ENCODE data around the gene NLRP9. TPM values are rescaled to one million over a fixed set of nuclear protein-coding genes. Genes with fewer than 3 reads are reported as not detected.

Gene NLRP9
- polyA plus RNA-seq, 1 donor from 2014 or later = not detected

DNA sequence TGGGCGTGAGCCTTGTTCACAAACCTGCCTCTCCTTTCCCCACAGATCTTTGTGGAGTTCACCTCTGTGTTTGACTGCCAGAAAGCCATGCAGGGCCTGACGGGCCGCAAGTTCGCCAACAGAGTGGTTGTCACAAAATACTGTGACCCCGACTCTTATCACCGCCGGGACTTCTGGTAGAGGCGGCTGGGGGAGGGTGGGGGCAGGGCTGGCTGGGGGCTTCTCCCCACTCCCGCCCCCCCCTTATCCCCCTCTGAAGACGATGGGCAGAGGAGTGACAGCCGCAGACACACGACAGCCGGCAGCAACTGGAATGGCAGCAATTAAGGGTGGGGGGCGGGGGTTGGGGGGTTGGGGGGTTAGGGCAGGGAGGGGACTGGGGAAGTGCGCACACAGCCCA, 64.3 kb downstream of the NLRP9 start:
- Histone ChIP-seq H3K9me2 (ENCODE audit: insufficient read depth, low read length) (no peaks in the 10 kb centered on the region), H2AFZ (ENCODE audit: low read depth, low read length) (no peak overlapping the region), H3K4me2 (ENCODE audit: low read length) (no peak overlapping the region), H3K9me3 (ENCODE audit: low read length) (no peaks in the 10 kb centered on the region), H3F3A (ENCODE audit: insufficient read depth, low read length, poor library complexity, severe bottlenecking) (no peaks in the 10 kb centered on the region), H3K9ac (ENCODE audit: low read length) (no peak overlapping the region), H3K4me3 (ENCODE audit: low read length) (no peak overlapping the region), H3K27ac (ENCODE audit: low read length) (no peak overlapping the region), H3K79me2 (replicated peaks; ENCODE audit: insufficient read depth, low read length) (peaks cover 51% of the 10 kb centered on the region), H3K36me3 (ENCODE audit: insufficient read depth, low read length) (no peaks in the 10 kb centered on the region), H3K27me3 (ENCODE audit: insufficient read depth, low read depth, low read length) (no peaks in the 10 kb centered on the region), H4K20me1 (ENCODE audit: insufficient read depth) (peaks cover 4% of the 10 kb centered on the region)
- TF ChIP-seq, protein P1, sequence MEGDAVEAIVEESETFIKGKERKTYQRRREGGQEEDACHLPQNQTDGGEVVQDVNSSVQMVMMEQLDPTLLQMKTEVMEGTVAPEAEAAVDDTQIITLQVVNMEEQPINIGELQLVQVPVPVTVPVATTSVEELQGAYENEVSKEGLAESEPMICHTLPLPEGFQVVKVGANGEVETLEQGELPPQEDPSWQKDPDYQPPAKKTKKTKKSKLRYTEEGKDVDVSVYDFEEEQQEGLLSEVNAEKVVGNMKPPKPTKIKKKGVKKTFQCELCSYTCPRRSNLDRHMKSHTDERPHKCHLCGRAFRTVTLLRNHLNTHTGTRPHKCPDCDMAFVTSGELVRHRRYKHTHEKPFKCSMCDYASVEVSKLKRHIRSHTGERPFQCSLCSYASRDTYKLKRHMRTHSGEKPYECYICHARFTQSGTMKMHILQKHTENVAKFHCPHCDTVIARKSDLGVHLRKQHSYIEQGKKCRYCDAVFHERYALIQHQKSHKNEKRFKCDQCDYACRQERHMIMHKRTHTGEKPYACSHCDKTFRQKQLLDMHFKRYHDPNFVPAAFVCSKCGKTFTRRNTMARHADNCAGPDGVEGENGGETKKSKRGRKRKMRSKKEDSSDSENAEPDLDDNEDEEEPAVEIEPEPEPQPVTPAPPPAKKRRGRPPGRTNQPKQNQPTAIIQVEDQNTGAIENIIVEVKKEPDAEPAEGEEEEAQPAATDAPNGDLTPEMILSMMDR (IDR thresholded peaks at IDR 0.05; ENCODE audit: poor library complexity, severe bottlenecking) = no peak
- no peak for TF ChIP-seq SMC3 (conservative IDR thresholded peaks at IDR 0.05; ENCODE audit: poor library complexity)
- TF ChIP-seq EP300 (conservative IDR thresholded peaks at IDR 0.05; ENCODE audit: poor library complexity, severe bottlenecking) = no peak

DNA sequence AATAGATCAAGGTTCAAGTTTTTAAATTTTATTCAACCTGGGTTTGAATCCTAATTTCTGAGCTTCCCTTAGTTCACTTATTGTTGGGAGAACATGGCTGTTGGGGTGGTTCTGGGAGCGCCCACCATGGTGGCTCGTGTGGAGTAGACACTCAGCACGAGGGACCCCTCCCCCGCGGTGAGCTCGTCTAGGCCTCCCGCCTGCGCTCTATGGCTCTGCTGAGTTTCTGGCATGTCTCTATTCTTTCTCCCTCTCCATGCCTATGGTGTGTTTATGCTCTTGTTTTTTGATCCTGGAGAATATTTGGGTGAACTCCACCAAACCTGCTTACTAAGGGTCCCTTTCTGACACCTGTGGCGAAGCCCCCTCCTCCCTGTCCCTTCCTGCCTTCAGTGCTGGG, 64.7 kb downstream of the NLRP9 start:
- H2AFZ ChIP-seq (ENCODE audit: low read depth, low read length) = no peak overlapping the region
- no peaks in the 10 kb centered on the region for H3K27me3 ChIP-seq (ENCODE audit: insufficient read depth, low read depth, low read length)
- no peaks in the 10 kb centered on the region for H3K9me2 ChIP-seq (ENCODE audit: insufficient read depth, low read length)
- H3K27ac ChIP-seq (ENCODE audit: low read length) = no peak overlapping the region
- TF ChIP-seq, protein P1 (IDR thresholded peaks at IDR 0.05; ENCODE audit: poor library complexity, severe bottlenecking) = no peak
- TF ChIP-seq, protein P2, sequence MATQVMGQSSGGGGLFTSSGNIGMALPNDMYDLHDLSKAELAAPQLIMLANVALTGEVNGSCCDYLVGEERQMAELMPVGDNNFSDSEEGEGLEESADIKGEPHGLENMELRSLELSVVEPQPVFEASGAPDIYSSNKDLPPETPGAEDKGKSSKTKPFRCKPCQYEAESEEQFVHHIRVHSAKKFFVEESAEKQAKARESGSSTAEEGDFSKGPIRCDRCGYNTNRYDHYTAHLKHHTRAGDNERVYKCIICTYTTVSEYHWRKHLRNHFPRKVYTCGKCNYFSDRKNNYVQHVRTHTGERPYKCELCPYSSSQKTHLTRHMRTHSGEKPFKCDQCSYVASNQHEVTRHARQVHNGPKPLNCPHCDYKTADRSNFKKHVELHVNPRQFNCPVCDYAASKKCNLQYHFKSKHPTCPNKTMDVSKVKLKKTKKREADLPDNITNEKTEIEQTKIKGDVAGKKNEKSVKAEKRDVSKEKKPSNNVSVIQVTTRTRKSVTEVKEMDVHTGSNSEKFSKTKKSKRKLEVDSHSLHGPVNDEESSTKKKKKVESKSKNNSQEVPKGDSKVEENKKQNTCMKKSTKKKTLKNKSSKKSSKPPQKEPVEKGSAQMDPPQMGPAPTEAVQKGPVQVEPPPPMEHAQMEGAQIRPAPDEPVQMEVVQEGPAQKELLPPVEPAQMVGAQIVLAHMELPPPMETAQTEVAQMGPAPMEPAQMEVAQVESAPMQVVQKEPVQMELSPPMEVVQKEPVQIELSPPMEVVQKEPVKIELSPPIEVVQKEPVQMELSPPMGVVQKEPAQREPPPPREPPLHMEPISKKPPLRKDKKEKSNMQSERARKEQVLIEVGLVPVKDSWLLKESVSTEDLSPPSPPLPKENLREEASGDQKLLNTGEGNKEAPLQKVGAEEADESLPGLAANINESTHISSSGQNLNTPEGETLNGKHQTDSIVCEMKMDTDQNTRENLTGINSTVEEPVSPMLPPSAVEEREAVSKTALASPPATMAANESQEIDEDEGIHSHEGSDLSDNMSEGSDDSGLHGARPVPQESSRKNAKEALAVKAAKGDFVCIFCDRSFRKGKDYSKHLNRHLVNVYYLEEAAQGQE (IDR thresholded peaks at IDR 0.05; ENCODE audit: borderline replicate concordance) = no peak
- no peak for TF ChIP-seq TAF1 (IDR thresholded peaks at IDR 0.05; ENCODE audit: low read depth)
- H3K36me3 ChIP-seq (ENCODE audit: insufficient read depth, low read length) = no peaks in the 10 kb centered on the region
- no peak overlapping the region for H3K4me2 ChIP-seq (ENCODE audit: low read length)
- peaks cover 4% of the 10 kb centered on the region for H4K20me1 ChIP-seq (ENCODE audit: insufficient read depth)
- H3K9me3 ChIP-seq (ENCODE audit: low read length) = no peaks in the 10 kb centered on the region
- H3K4me3 ChIP-seq (ENCODE audit: low read length) = no peak overlapping the region
- no peaks in the 10 kb centered on the region for H3F3A ChIP-seq (ENCODE audit: insufficient read depth, low read length, poor library complexity, severe bottlenecking)
- H3K9ac ChIP-seq (ENCODE audit: low read length) = no peak overlapping the region
- peaks cover 48% of the 10 kb centered on the region for H3K79me2 ChIP-seq (replicated peaks; ENCODE audit: insufficient read depth, low read length)

DNA sequence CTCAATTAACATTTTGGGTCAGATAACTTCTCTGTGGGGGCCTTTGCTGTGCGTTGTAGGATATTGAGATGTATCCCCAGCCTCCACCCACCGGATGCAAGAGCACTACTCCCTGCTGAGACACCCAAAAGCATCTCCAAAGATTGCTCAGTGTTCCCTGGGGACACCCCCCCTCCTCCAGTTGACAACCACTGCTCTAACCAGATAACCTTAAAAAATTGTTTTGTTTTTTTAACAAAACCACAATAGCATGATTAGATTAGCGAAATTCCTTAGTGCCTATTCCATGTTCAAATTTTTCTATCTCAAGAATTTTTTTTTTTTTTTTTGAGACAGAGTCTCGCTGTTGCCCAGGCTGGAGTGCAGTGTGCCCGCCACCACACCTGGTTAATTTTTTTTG, 65.8 kb downstream of the NLRP9 start:
- Histone ChIP-seq H3K4me3 (ENCODE audit: low read length) (no peak overlapping the region), H3K79me2 (replicated peaks; ENCODE audit: insufficient read depth, low read length) (peaks cover 38% of the 10 kb centered on the region), H3K27me3 (ENCODE audit: insufficient read depth, low read depth, low read length) (no peaks in the 10 kb centered on the region), H3F3A (ENCODE audit: insufficient read depth, low read length, poor library complexity, severe bottlenecking) (no peaks in the 10 kb centered on the region), H3K4me2 (ENCODE audit: low read length) (no peak overlapping the region), H2AFZ (ENCODE audit: low read depth, low read length) (no peak overlapping the region), H3K27ac (ENCODE audit: low read length) (no peak overlapping the region), H3K9me2 (ENCODE audit: insufficient read depth, low read length) (no peaks in the 10 kb centered on the region), H3K9me3 (ENCODE audit: low read length) (no peaks in the 10 kb centered on the region), H3K9ac (ENCODE audit: low read length) (no peak overlapping the region), H3K36me3 (ENCODE audit: insufficient read depth, low read length) (no peaks in the 10 kb centered on the region), H4K20me1 (ENCODE audit: insufficient read depth) (peaks cover 6% of the 10 kb centered on the region)
- TF ChIP-seq EZH2 (IDR thresholded peaks at IDR 0.05; ENCODE audit: borderline replicate concordance, insufficient read depth, low read length, poor library complexity, severe bottlenecking) = no peak
- TF ChIP-seq TAF1 (IDR thresholded peaks at IDR 0.05; ENCODE audit: low read depth) = no peak
- no peak for TF ChIP-seq RAD21 (conservative IDR thresholded peaks at IDR 0.05)
- no peak for TF ChIP-seq SMC3 (conservative IDR thresholded peaks at IDR 0.05; ENCODE audit: poor library complexity)
- TF ChIP-seq, protein P2 (IDR thresholded peaks at IDR 0.05; ENCODE audit: borderline replicate concordance) = no peak
- TF ChIP-seq, protein P1 (IDR thresholded peaks at IDR 0.05; ENCODE audit: poor library complexity, severe bottlenecking) = no peak
- TF ChIP-seq MXI1 (conservative IDR thresholded peaks at IDR 0.05; ENCODE audit: poor library complexity, severe bottlenecking) = no peak
